GM12874 (cell line): Measurements from ENCODE around the gene MFF.

Source experiments
- TF ChIP-seq, protein P1 (sequence below): IDR thresholded peaks from 2 replicates; pipeline ENCODE4 v1.5.1; 2011; ENCODE audit warnings: low read depth, mild to moderate bottlenecking, control low read depth, low read length, moderate library complexity; ENCODE audit not compliant: insufficient read depth

Gene MFF

DNA sequence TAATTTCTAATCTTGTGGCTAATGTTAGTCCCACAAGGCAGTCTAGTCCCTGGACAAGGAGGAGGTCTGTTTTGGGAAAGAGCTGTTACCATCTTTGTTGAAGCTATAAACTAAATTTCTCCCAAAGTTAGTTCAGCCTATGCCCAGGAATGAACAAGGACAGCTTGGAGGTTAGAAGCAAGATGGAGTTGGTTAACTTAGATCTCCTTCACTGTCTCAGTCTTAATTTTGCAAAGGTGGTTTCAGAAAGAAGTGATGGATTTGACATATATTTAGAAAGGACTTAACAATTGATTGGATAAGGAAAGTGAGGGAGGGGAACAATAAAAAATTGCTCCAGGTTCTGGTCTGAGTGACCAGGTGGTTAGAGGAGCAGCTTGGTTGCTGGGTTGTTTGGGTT is 77.3 kb downstream of the MFF start:
- TF ChIP-seq, protein P1, sequence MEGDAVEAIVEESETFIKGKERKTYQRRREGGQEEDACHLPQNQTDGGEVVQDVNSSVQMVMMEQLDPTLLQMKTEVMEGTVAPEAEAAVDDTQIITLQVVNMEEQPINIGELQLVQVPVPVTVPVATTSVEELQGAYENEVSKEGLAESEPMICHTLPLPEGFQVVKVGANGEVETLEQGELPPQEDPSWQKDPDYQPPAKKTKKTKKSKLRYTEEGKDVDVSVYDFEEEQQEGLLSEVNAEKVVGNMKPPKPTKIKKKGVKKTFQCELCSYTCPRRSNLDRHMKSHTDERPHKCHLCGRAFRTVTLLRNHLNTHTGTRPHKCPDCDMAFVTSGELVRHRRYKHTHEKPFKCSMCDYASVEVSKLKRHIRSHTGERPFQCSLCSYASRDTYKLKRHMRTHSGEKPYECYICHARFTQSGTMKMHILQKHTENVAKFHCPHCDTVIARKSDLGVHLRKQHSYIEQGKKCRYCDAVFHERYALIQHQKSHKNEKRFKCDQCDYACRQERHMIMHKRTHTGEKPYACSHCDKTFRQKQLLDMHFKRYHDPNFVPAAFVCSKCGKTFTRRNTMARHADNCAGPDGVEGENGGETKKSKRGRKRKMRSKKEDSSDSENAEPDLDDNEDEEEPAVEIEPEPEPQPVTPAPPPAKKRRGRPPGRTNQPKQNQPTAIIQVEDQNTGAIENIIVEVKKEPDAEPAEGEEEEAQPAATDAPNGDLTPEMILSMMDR, result no peak

DNA sequence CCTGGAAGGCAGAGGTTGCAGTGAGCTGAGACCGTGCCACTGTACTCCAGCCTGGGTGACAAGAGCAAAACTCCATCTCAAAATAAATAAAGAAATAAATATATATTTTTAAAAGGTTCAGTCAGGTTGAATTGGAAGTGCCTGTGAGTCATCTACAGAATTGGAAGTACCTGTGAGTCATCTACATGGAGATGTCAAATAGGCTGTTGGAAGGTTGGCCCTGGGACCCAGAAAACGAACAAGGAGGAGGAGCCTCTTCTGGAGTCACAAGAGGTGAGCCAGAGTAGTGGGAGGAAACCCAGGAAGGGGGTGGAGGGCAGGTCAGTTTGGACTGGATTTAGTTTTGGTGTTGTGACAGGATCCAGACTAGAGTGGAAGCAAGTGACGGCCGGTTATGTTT is 77.9 kb downstream of the MFF start:
- TF ChIP-seq, protein P1, result no peak

- TF ChIP-seq, protein P1, result peak; percentile 1; the same call in 1 of the 2 replicates
Measured at GRCh38 chr2:227404585-227405271, 79.7 kb downstream of the MFF start.

DNA sequence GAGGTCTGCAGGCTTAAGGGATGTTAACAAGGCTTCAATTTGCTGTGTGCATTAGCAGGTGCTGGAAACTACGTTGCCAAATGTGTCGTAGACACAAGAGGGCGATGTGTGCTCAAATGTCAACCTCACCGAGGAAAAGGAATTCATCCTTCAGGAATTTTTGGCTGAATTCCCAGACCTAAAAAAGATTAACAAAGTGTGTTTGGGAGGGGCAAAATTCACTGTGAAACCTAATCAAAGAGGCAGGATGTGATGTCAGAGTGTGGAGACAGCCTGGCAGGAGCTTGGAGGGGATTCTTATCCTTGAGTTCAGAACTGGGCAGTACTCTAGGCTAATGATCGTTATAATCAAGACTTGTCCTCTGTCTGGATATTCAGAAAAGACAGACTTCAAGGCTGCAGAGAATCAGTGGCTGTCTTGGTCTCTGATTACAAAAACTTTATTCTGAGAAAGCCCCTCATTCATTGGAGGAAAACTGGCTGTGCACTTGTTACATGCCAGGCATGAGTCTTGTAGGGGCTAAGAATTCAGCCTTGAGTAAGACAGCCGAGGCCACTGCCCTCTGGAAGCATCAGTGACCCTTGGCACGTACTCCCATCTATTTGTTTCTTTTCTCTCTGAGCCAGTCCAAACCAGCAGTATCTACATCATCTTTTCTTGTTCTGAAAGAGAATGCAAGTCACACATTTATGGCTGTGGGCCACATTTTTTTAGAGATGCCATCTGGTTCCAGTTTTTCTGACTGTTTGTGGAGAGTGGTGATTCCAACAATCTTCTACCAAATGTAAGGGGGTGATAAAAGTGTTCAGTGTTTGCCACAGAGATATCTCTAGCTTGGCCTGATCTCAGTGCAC is 81.4 kb downstream of the MFF start:
- TF ChIP-seq, protein P1, result peak; percentile 59
